Transverse colon (tissue), 4 donors: ENCODE results near the gene UCKL1. TPM values are rescaled to one million over a fixed set of nuclear protein-coding genes. Genes with fewer than 3 reads are reported as not detected.

ENCODE experiments used
- DNase-seq: peaks from one replicate; pipeline ENCODE4 v3.0.0-alpha.2; 2019
- H3K27ac ChIP-seq, 4 donors: fragments of 200-600 bp; sonication (generic); 2 replicates each; pipeline ENCODE4 v1.5.1; 2016 to 2018; ENCODE audit warnings: inconsistent platforms in 4 of 4
- H3K27me3 ChIP-seq: fragments of 200-600 bp; sonication (generic); 2 replicates; pipeline ENCODE4 v1.5.1; 2017; ENCODE audit warnings: inconsistent platforms
- H3K36me3 ChIP-seq, 4 donors: fragments of 200-600 bp; sonication (generic); 2 replicates each; pipeline ENCODE4 v1.5.1; 2017 to 2019; ENCODE audit warnings: inconsistent platforms in 4 of 4
- H3K4me1 ChIP-seq, 4 donors: fragments of 200-600 bp; sonication (generic); 2 replicates each; pipeline ENCODE4 v1.5.1; 2017 to 2020; ENCODE audit warnings: inconsistent platforms in 4 of 4
- H3K4me3 ChIP-seq, 4 donors: fragments of 200-600 bp; sonication (generic); 1 replicate in 1 of 4; 2 replicates in 3 of 4; pipeline versions ENCODE4 v1.5.1 to v1.6.1; 2017 to 2019; ENCODE audit warnings: inconsistent platforms in 4 of 4
- H3K9me3 ChIP-seq, 2 donors: fragments of 200-600 bp; sonication (generic); 2 replicates each; pipeline ENCODE4 v1.5.1; 2017 to 2019; ENCODE audit warnings: inconsistent platforms in 2 of 2
- EP300 ChIP-seq: sonication (generic); formaldehyde crosslinking; IDR thresholded peaks from one replicate; pipeline ENCODE4 v1.6.1; 2017; ENCODE audit warnings: antibody characterized with exemption, low read depth
- POLR2A ChIP-seq: fragments of 450-650 bp; IDR thresholded peaks from one replicate; pipeline ENCODE4 v1.6.1; 2016; ENCODE audit warnings: antibody characterized with exemption, mild to moderate bottlenecking, moderate library complexity
- POLR2AphosphoS5 ChIP-seq, 3 donors: sonication (generic); formaldehyde crosslinking; IDR thresholded peaks; one replicate each; pipeline ENCODE4 v1.6.1; 2016; ENCODE audit warnings: antibody characterized with exemption in 3 of 3
- WGBS, 2 donors: methylation state at CpG; one replicate each; pipeline ENCODE4 v1.1.5; 2018; ENCODE audit warnings: low coverage in 1 of 2; 5-methylcytosine and 5-hydroxymethylcytosine counted together
- in situ Hi-C, 4 donors: fragments of 200-750 bp; cut with MboI; loops; one replicate each; pipeline versions ENCODE4 v1.15.0 to v1.15.1; 2017; ENCODE audit warnings: low sequenced_read_pairs in 3 of 4, low pct_ligation_motif_present in 1 of 4, low pct_unique_long_range_greater_than_20kb in 1 of 4
- intact Hi-C: fragments of 100-400 bp; cut with DNase I; formaldehyde crosslinking; loops from one replicate; pipeline ENCODE4 v1.15.1; 2023; ENCODE audit warnings: low total_unique reads
- total RNA-seq, 4 donors: library from RNA; depleted of rRNA; stranded (reverse); fragments of >200 nt; gene quantifications; one replicate each; pipeline ENCODE4 v1.1.0, GENCODE V29; 2016
- TF ChIP-seq, protein P1 (sequence below), 5 experiments: fragments of 200-600 bp in 3 of 5; fragments of 450-650 bp in 2 of 5; sonication (generic) in 3 of 5; IDR thresholded peaks; 1 replicate in 2 of 5; 2 replicates in 3 of 5; pipeline ENCODE4 v1.5.1; 2016 to 2017; ENCODE audit warnings: antibody characterized with exemption in 5 of 5, inconsistent platforms in 3 of 5, mild to moderate bottlenecking in 2 of 5, moderate library complexity in 1 of 5

The UCKL1 gene
- total RNA-seq, 4 donors from 2014 or later, result 41.1 to 189 (median 68.5) TPM

DNA sequence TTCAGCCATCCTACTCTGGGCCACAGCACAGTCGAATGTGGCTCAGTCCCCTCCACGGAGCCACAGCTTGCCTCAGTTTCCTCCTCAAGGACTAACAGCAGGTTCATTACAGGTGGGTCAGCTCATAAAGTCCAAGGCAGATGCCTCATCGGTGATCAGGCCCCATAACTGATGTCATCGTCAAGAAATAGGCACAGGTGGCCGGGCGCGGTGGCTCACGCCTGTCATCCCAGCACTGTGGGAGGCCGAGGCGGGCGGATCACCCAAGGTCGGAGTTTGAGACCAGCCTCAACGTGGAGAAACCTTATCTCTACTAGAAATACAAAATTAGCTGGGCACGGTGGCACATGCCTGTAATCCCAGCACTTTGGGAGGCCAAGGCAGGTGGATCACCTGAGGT, 3.4 kb downstream of the UCKL1 start:
- WGBS, 2 donors, result 63% methylated on average over 10 of the region's 14 CpGs; no CpG with 5 or more reads in 1 of the 2 donors
- in situ Hi-C loops, result no loop called here
- no peak for TF ChIP-seq EP300
- TF ChIP-seq, protein P1, sequence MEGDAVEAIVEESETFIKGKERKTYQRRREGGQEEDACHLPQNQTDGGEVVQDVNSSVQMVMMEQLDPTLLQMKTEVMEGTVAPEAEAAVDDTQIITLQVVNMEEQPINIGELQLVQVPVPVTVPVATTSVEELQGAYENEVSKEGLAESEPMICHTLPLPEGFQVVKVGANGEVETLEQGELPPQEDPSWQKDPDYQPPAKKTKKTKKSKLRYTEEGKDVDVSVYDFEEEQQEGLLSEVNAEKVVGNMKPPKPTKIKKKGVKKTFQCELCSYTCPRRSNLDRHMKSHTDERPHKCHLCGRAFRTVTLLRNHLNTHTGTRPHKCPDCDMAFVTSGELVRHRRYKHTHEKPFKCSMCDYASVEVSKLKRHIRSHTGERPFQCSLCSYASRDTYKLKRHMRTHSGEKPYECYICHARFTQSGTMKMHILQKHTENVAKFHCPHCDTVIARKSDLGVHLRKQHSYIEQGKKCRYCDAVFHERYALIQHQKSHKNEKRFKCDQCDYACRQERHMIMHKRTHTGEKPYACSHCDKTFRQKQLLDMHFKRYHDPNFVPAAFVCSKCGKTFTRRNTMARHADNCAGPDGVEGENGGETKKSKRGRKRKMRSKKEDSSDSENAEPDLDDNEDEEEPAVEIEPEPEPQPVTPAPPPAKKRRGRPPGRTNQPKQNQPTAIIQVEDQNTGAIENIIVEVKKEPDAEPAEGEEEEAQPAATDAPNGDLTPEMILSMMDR (IDR thresholded peaks at IDR 0.05), result no peak
- TF ChIP-seq POLR2A, result no peak
- TF ChIP-seq POLR2AphosphoS5 (IDR thresholded peaks at IDR 0.05), result no peak
- H3K4me1 ChIP-seq, result peaks cover 57 to 84% (median 79%) of the 10 kb centered on the region in 4 donors
- no peaks in the 10 kb centered on the region for H3K36me3 ChIP-seq
- no peak overlapping the region for H3K4me3 ChIP-seq
- DNase-seq, result peak; percentile 57
- no peaks in the 10 kb centered on the region for H3K27me3 ChIP-seq
- intact Hi-C loops, result no loop called here
- H3K9me3 ChIP-seq, result no peaks in the 10 kb centered on the region
- H3K27ac ChIP-seq, result peak overlapping the region; percentile 82 to 93 (median 84)

DNA sequence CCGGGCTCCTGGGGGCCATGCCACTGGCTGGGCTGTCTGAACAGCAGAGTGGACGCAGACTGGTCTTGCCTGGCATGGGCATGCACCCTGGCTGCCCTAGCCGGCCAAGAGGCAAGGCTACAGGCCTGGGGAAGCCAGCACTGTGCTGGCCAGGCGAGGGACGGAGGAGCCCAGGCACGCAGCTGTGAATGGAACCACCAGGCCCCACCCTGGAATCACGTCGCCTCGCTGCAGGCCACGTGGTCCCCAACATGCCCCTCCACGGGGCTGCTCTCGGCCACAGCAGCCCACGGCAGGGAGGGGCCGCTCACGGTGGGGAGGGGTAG, 4.0 kb downstream of the UCKL1 start:
- H3K27ac ChIP-seq, result peak overlapping the region; percentile 82 to 93 (median 84)

DNA sequence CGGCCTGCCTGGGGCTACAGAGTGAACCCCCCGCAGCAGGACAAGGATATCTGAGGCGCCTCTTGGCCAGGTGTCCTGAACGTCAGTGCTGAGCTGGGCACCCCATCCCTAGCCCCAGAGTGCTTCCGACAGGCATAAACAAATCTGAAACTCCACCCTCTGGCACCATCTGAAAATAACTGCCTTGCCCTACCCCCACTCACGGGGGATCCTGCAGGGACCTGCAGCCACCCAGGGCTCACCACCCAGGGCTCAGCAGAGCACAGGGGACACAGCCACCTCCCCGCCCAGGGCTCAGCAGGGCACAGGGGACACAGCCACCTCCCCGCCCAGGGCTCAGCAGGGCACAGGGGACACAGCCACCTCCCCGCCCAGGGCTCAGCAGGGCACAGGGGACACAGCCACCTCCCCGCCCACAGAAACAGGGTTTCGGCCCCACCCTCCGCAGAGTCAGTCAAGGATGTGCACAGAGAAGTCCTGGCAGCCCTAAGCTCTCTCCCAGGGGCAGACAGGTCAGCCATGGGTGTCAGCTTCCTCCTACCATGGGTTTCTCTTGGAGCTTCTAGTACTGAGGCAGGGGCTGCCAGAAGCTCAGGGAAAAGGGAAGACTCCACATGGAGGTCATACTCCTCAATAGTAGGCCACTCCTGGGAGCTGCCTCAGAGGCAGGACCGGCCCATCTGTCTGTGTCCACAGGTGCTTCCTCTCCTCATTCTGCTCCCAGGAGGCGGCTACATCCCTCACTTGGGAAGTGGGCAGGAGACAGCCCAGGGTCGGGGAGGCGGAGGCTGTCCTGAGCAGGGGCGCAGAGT, 4.6 kb downstream of the UCKL1 start:
- Histone ChIP-seq H3K27me3 (no peaks in the 10 kb centered on the region), H3K4me3 (no peak overlapping the region), H3K36me3 (no peaks in the 10 kb centered on the region), H3K4me1 (peaks cover 64 to 74% (median 70%) of the 10 kb centered on the region in 4 donors), H3K9me3 (no peaks in the 10 kb centered on the region), H3K27ac (peak overlapping the region; percentile 82 to 93 (median 84))
- DNase-seq, result peak; percentile 77
- intact Hi-C loops, result no loop called here
- WGBS, 2 donors, result 66% methylated on average over 12 of the region's 17 CpGs; no CpG with 5 or more reads in 1 of the 2 donors
- TF ChIP-seq EP300, result no peak
- TF ChIP-seq, protein P1 (IDR thresholded peaks at IDR 0.05), result no peak
- TF ChIP-seq POLR2A, result peak; percentile 38
- TF ChIP-seq POLR2AphosphoS5 (IDR thresholded peaks at IDR 0.05), result peak in 1 of 3 donors; percentile 59
- in situ Hi-C loops, result no loop called here

More for the DNA sequence above, 4.0 kb downstream of the UCKL1 start:
- Histone ChIP-seq H3K9me3 (no peaks in the 10 kb centered on the region), H3K27me3 (no peaks in the 10 kb centered on the region), H3K4me3 (no peak overlapping the region), H3K4me1 (peaks cover 62 to 79% (median 76%) of the 10 kb centered on the region in 4 donors), H3K36me3 (no peaks in the 10 kb centered on the region)
- WGBS, 2 donors, result 74% methylated on average over 15 of the region's 15 CpGs; no CpG with 5 or more reads in 1 of the 2 donors
- in situ Hi-C loops (no loop called here), intact Hi-C loops (no loop called here)
- no peak for DNase-seq
- TF ChIP-seq, protein P1 (IDR thresholded peaks at IDR 0.05), result no peak
- TF ChIP-seq EP300 (no peak), POLR2A (no peak)

DNA sequence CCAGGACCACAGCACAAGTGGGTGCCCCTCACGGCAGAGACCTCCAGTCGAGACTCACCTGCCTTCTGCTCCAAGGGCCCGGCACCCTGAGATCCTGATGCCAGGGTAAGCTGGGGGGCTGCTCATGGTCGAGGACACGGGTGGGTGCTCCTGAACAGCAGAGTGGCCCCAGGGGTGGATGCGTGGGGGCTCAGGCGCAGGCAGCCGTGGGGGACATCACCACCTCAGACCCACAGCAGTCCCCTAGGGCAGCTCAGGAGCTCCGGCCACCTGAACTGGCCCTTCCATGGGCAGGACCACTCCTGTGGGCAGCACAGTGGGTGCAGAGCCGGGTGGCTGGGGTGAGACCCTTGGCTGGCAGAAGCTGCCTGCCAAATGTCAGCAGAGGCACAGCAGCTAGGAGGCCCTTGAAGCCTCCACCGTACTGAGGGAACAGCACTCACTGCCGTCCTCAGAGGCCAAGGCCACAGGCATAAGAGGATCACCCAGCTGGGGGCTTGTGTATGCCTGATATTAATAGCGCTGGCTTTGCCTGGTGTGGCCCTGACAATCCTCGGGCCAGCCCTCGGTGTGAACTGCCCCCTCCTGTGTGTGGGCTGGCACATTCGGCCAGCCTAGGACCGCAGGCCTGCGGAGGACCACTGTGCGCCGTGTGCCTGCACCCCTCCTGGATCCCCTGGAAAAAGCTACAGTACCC, 5.4 kb downstream of the UCKL1 start:
- Histone ChIP-seq H3K36me3 (peaks cover 0 to 4% (median 0%) of the 10 kb centered on the region in 4 donors), H3K27ac (peak overlapping the region; percentile 82 to 93 (median 84)), H3K9me3 (no peaks in the 10 kb centered on the region), H3K4me1 (peaks cover 64 to 73% (median 70%) of the 10 kb centered on the region in 4 donors), H3K27me3 (no peaks in the 10 kb centered on the region), H3K4me3 (no peak overlapping the region)
- in situ Hi-C loops, result no loop called here
- 78% methylated on average over 19 of the region's 20 CpGs; no CpG with 5 or more reads in 1 of the 2 donors for WGBS, 2 donors
- no peak for DNase-seq
- TF ChIP-seq POLR2A, result no peak
- TF ChIP-seq, protein P1 (IDR thresholded peaks at IDR 0.05), result no peak
- TF ChIP-seq EP300, result no peak
- TF ChIP-seq POLR2AphosphoS5 (IDR thresholded peaks at IDR 0.05), result no peak
- intact Hi-C loops, result no loop called here
